ENCODE data around the gene BRAP. TPM values are rescaled to one million over a fixed set of nuclear protein-coding genes. Genes with fewer than 3 reads are reported as not detected.
"Not testable (repeated sequence)": the region's sequence is repeated elsewhere in the genome, so short reads cannot be mapped to it uniquely, and the experiment has no call there.

The BRAP gene
- total RNA-seq, 1 donor from 2014 or later = 20.9 TPM

DNA sequence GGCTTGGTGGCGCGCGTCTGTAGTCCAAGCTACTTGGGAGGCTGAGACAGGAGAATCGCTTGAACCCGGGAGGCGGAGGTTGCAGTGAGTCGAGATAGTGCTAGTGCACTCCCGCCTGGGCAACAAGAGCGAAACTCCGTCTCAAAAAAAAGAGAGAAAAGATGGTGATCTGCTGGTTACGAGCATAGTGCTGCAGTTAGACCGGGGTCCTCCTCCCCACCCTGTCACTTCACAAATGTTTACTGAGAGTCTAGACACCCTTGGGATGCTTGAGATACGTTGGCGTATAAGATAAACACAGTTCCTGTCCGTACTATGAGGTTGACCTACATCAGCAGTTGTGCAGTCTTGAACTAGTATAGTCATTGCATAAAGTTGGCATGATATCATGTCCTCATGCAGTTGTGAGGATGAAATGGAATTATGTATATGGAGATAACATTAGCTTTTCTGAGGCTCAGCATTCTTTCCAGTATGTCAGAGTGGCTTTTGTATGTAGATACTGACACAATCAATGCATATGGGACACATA lies 884 bp upstream of the BRAP start:
- H3K27me3 Mint-ChIP-seq = no peaks in the 10 kb centered on the region
- peaks cover 9% of the 10 kb centered on the region for H3K36me3 Mint-ChIP-seq
- H3K4me3 Mint-ChIP-seq = peak overlapping the region; percentile 99
- peak overlapping the region; percentile 96 for H3K27ac Mint-ChIP-seq
- no peaks in the 10 kb centered on the region for H3K9me3 Mint-ChIP-seq
- peaks cover 18% of the 10 kb centered on the region for H3K4me1 Mint-ChIP-seq (ENCODE audit: unreplicated experiment)
- TF ChIP-seq, protein P1, sequence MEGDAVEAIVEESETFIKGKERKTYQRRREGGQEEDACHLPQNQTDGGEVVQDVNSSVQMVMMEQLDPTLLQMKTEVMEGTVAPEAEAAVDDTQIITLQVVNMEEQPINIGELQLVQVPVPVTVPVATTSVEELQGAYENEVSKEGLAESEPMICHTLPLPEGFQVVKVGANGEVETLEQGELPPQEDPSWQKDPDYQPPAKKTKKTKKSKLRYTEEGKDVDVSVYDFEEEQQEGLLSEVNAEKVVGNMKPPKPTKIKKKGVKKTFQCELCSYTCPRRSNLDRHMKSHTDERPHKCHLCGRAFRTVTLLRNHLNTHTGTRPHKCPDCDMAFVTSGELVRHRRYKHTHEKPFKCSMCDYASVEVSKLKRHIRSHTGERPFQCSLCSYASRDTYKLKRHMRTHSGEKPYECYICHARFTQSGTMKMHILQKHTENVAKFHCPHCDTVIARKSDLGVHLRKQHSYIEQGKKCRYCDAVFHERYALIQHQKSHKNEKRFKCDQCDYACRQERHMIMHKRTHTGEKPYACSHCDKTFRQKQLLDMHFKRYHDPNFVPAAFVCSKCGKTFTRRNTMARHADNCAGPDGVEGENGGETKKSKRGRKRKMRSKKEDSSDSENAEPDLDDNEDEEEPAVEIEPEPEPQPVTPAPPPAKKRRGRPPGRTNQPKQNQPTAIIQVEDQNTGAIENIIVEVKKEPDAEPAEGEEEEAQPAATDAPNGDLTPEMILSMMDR (conservative IDR thresholded peaks at IDR 0.05) = no peak
- no peak for DNase-seq (ENCODE audit: extremely low spot score, unreplicated experiment)

DNA sequence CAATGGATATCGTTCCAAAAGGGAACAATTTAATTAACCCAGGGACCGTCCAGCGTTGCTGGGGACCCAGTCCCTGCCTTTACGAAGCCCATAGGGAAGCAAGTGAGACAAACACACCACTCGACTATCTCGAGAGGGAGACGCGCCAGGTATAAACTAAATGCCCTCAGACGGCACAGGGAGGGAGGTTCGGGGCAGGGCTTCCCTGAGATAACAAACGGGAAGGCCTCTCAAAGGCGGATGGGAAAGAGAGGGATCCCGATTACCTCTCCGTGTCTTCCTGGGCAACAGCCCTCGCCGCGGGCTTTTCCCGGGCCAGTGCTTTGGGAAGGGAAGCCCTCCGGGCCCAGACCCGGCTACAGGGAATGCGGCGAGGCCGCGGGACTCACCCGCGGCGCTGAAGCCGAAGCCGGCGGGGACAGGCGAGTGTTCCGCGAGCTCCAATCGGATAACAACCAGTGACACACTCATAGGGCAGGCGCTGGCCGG lies 390 bp downstream of the BRAP start:
- Mint-ChIP-seq H3K36me3 (peaks cover 11% of the 10 kb centered on the region), H3K4me3 (peak overlapping the region; percentile 99), H3K27ac (peak overlapping the region; percentile 96), H3K9me3 (no peaks in the 10 kb centered on the region), H3K4me1 (ENCODE audit: unreplicated experiment) (peaks cover 18% of the 10 kb centered on the region), H3K27me3 (no peaks in the 10 kb centered on the region)
- TF ChIP-seq, protein P1 (conservative IDR thresholded peaks at IDR 0.05) = no peak
- DNase-seq (ENCODE audit: extremely low spot score, unreplicated experiment) = no peak

DNA sequence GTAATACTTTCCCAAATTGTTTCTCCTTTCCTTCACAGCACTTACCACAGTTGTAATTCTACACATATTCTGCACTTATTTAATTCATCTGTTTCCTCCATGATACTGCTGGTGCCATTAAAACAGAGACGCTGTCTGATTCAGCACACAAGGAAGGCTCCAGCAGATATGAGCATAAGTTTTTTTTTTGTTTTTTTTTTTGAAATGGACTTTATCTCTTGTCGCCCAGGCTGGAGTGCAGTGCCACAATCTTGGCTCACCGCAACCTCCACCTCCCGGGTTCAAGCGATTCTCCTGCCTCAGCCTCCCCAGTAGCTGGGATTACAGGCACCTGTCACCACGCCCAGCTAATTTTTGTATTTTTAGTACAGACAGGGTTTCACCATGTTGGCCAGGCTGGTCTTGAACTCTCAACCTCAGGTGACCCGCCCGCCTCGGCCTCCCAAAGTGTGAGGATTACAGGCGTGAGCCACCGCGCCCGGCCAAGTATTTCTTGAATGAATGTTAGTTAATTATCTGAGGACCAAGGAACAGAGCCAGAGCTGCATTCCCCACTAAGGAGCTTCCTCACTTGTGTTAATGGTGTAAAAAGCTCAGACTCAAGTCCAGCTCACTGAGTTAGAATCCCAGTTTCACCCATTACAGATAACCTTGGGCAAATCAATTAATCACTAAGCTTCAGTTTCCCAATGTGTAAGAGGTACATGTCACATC lies 1.1 kb downstream of the BRAP start:
- H3K36me3 Mint-ChIP-seq = peaks cover 11% of the 10 kb centered on the region
- not testable (repeated sequence) for H3K27me3 Mint-ChIP-seq; DNase-seq (ENCODE audit: extremely low spot score, unreplicated experiment); H3K9me3 Mint-ChIP-seq
- H3K27ac Mint-ChIP-seq = peak overlapping the region; percentile 96
- H3K4me1 Mint-ChIP-seq (ENCODE audit: unreplicated experiment) = peaks cover 18% of the 10 kb centered on the region
- H3K4me3 Mint-ChIP-seq = peak overlapping the region; percentile 99

DNA sequence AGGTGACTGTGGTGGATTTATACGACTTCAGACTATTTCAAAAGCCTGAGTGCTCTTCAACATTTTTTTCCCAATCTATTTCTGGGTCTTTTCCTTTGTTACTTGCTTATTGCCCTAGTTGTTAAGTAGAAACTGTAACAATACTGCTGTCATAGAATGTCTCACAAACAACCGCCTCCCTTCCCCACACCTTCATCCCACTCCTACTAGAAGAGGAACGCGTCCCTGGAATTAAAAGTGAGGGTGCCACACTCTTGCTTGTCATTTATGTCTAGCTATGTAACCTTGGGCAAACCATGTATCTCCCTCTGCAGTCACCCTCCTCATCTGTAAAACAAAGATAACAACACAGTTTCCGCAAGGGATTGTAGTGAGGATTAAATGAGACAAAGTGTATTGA lies 8.6 kb downstream of the BRAP start:
- Mint-ChIP-seq H3K9me3 (no peaks in the 10 kb centered on the region), H3K4me3 (no peak overlapping the region), H3K27me3 (no peaks in the 10 kb centered on the region), H3K36me3 (peaks cover 8% of the 10 kb centered on the region), H3K27ac (no peak overlapping the region), H3K4me1 (ENCODE audit: unreplicated experiment) (no peaks in the 10 kb centered on the region)
- no peak for DNase-seq (ENCODE audit: extremely low spot score, unreplicated experiment)
- TF ChIP-seq, protein P1 (conservative IDR thresholded peaks at IDR 0.05) = no peak

DNA sequence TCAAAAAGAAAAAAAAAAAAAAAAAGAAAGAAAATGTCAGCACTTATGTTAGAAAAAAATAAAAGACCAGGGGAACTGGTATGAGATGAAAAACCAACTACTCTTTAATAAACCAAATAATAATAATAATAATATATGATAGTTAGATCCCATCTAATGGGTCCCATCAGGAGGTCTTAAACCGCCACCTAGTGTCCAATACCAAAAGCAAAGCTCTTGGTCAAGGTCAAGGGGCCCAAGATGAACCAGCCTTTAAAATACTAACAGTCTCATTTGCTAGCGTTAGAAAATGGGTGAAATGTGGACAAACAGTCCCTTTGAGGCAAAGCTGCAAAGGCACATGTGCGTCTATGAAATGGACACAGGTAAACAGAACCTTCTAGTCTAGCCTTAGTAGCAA lies 12.3 kb downstream of the BRAP start:
- H3K4me1 Mint-ChIP-seq (ENCODE audit: unreplicated experiment) = no peaks in the 10 kb centered on the region
- no peaks in the 10 kb centered on the region for H3K9me3 Mint-ChIP-seq
- TF ChIP-seq, protein P1 (conservative IDR thresholded peaks at IDR 0.05) = peak; percentile 71
- no peak overlapping the region for H3K4me3 Mint-ChIP-seq
- H3K27ac Mint-ChIP-seq = no peak overlapping the region
- H3K36me3 Mint-ChIP-seq = peaks cover 10% of the 10 kb centered on the region
- no peak for DNase-seq (ENCODE audit: extremely low spot score, unreplicated experiment)
- no peaks in the 10 kb centered on the region for H3K27me3 Mint-ChIP-seq

DNA sequence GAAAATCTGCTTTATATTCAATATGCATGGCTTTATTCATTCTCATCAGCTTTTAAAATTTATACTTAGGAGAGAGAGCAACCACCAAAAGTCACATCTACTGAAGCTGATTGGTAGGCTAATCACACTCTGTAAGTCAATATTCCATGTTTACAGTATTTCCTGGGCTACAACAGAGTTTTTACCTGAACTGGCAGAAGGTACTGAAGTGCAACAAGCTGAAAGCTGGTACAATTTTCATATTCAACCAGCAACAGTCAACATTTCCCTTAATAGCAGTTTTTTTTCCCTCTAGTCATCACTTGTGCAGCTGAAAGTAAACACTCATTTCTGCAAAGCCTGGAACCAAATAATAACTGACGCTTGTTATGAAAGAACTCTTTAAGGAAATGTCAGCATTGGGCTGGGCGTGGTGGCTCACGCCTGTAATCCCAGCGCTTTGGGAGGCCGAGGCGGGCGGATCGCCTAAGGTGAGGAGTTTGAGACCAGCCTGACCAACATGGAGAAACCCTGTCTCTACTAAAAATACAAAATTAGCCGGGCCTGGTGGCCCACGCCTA lies 12.9 kb downstream of the BRAP start:
- TF ChIP-seq, protein P1 (conservative IDR thresholded peaks at IDR 0.05) = no peak
- no peak for DNase-seq (ENCODE audit: extremely low spot score, unreplicated experiment)
- peaks cover 11% of the 10 kb centered on the region for H3K36me3 Mint-ChIP-seq
- H3K4me3 Mint-ChIP-seq = no peak overlapping the region
- H3K4me1 Mint-ChIP-seq (ENCODE audit: unreplicated experiment) = no peaks in the 10 kb centered on the region
- H3K27me3 Mint-ChIP-seq = no peaks in the 10 kb centered on the region
- no peaks in the 10 kb centered on the region for H3K9me3 Mint-ChIP-seq
- no peak overlapping the region for H3K27ac Mint-ChIP-seq

All from type B pancreatic cell (in vitro differentiated cells).